Measurements from ENCODE around the gene RNF150.

RNF150 gene

DNA sequence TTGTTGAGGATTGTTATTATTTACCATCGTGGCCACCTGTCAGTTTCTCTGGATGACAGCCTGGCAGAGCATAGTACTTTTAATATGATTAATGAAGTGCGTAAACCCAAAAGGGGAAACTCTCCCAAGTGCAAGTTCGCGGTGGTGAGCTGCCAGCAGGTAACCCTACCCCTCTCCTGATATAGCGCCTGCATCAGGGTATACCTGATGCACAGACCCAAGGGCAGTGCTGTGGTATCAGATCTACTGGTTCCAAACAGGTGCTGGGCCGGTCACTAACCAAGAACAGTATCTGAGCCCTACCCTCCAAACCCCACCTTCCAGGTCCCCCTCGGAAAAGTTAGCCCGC lies 1.6 kb downstream of the RNF150 start:
- no peak for DNase-seq

DNA sequence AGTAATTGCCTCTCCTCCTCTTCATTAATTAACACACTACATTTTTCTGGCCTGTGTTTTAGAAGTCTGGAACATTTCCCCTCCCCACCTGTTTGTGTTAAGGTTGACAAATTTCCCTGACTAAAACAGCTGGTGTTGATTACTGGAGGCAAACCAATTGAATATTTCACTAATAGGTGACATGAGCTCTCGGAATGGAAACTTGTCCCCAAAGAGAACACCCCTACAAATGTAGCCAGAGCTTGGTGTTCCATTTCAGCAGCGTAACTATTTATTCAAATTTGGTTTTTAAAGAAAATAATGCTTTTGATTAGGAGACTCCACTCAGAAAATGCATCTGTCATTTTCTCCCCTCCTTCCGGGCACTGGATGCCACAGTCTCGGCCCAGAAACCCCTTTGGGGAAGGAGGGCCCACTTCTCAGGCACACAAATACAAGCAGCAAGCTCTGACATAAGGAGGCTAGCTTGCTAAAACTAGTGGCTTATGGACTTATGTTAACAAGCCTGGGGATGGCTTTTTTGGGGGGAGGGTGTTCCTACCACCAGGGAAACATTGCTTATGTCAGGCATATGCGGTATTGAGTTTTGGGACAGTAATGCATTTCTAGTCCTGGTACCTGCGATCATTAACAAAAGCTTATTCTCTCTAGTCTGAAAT lies 2.2 kb downstream of the RNF150 start:
- no peak for DNase-seq

DNA sequence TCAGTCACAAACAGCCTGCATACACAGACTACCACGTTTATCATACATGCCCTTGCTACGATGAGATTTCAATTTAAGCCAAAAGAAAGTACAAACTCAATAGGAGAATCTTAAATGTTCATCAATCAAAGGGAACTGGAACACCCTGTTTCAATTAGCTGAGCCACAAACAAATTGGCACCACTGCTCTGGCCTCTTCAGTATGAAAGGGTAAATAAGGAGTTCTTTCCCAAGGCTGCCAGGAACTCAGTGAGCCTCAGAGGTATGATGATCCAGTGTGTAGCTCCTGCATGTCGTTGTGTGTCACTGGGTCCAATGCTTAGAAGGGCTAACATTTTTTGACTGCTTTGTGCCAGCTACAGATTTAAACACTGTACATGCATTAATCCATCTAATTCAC lies 5.4 kb downstream of the RNF150 start:
- DNase-seq = no peak

DNA sequence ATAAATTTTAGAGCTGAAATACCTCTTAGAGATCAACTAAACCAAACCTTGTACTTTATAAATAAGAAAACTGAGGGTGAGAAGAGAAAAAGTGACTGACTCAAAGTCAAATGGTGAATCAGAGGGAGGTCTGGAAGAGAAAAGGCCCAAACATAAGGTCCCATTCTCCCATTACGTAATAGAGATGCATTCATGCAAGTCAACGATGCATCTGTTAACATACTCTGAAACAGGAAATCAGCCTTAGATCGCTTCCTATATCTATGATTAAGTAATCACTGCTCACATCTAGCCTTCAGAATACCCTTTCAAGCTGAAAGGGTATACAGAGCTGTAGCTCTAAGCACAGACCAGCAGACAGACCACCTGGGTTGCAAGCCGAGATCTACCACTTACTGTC lies 6.5 kb downstream of the RNF150 start:
- DNase-seq = peak; percentile 16

- DNase-seq = no peak
Observed at GRCh38 chr4:141124224-141124623, 9.0 kb downstream of the RNF150 start.

- no peak for DNase-seq
Observed at GRCh38 chr4:141121768-141122454, 11.4 kb downstream of the RNF150 start.

GRCh38 chr4:141121101-141121500 lies 12.2 kb downstream of the RNF150 start:
- no peak for DNase-seq

DNA sequence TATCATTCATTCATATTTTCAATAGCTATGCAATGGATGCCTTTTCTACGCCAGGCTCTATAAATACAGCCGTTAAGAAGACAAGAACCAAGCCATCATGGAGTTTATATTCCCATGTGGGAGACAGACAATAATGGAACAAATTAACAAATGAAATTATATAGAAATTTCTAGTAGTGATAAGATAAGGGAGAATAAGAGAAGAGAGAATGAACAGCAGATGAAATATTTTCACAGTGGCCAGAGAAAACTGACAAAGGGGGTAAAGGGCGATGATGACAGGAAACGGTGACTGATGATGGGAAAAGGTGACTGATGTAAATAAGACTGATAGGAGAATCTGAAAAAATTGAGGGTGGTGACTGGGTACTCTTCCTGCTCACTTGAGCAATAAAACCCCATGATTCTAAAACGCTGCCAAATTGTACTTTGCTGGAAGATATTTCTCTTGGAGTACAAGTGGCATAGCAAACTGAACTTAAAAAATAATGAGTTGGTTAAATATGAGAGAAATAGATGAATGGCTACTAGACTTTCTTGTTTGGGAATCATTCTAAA lies 13.2 kb downstream of the RNF150 start:
- no peak for DNase-seq

DNA sequence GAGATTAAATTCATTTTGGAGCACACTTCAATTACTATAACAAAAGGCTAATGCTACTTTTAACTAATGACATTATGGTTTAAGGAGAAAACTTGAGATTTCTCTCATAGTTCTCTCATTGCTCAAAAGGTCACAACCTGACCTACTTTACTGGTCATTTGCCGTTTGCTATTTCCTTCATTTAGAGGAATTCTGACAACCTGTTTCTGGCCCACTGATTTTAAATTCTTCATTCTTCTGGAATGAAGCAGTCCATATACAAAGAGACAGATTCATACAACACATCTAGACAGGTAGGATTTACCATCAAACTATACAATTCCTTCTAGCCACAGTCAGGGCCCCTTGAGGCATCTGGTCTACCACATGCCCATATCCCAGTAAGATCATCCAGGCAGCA lies 14.2 kb downstream of the RNF150 start:
- DNase-seq = no peak

- DNase-seq = no peak
Observed at GRCh38 chr4:141118381-141118780, 14.9 kb downstream of the RNF150 start.

GRCh38 chr4:141117935-141118334 lies 15.3 kb downstream of the RNF150 start:
- DNase-seq = no peak

DNA sequence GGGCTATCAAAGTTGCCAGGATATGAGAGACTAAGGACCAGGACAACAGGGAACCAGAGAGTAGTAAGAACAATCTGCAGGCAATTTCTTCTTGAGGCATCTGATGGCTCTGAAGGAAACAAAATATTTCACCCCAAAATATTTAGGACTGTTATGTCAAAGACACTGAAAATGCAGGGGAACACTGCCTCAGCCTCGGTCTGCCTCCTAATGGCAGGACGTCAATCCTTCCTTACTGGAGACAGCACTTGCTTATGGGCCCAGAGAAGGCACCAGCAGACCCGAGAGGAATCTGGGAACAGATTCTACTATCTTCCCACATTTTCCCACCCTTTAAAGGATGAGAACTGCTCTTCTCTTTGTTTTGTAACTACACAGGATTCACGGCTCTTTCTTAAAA lies 23.3 kb downstream of the RNF150 start:
- no peak for DNase-seq

DNA sequence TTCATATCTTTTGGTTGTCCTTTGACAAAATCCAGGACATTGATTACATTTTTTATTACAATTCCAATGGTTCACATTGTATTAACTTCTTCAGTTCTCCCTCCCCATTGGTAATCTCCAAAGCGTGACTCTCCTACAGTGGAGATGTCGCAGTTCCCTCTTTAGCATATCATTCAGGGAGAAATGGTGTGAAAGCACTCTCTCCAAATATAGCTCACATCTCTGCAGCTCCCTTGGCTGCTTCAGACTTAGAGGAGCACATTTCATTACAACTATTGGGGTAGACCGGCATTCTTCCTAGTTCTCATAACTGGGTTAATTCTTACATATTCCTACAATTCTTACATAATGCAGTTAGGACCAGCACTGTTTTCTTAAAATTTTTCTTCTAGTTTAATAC lies 25.3 kb downstream of the RNF150 start:
- DNase-seq = no peak

- DNase-seq = peak; percentile 80
Observed at GRCh38 chr4:141102367-141102766, 30.9 kb downstream of the RNF150 start.

- DNase-seq = no peak
Observed at GRCh38 chr4:141101511-141101910, 31.8 kb downstream of the RNF150 start.

- DNase-seq = peak; percentile 53
Observed at GRCh38 chr4:141099326-141099725, 33.9 kb downstream of the RNF150 start.

DNA sequence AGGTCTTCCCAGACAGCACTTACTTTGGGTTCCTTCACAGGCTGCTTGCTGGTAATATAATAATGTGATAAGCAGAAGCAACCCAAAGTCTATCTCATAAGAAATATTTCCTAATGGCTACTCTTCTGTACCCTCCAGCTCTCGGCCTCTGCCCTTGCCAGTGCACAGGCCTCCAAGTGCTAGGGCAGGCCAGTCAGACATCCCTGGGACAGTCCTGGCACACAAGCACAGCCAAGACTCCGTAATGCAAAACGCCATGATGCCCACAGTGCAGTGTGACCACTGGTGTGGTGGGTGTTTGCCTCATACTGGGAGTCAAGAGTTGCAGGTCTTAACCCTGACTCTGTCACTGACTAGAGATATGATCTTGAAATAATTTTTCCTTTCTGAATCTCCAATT lies 35.1 kb downstream of the RNF150 start:
- DNase-seq = no peak

DNA sequence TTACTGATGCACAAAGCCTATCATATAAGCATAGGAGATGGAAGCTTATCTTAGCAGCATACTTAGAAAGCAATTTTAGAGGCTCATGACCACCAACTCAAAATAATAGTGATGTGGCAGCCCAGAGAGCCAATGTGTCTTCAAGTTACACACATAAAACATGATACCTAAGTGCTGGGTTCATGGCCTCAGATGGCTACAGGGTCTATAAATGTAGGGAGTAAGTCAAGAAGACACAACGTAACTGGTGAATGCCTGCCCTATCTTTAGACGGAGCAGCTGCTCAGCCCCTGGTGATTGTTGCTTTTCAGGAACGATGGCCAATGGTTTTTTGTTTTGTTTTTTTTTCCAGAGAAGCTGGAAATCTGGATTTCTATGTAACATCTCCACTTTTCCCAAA lies 42.8 kb downstream of the RNF150 start:
- DNase-seq = no peak

- no peak for DNase-seq
Observed at GRCh38 chr4:141081921-141082395, 51.3 kb downstream of the RNF150 start.

DNA sequence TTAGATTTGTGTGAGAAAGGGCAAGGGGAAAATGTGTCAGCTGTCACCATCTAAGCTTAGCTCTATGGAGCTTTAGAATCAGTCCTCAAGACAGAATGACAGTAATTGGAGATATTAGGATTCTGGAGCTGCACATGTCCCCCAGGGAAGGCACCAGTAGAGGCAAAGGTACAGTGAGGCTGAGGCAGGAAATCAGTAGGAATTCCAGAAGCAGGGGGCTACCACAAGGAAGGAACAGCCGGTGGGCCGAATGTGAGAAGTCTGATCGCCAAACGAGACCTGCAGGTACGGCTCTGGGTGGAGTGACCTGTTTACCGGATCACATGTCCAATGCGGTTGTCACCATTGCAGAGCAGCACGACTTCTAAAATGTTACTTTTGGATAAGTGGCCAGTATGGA lies 52.6 kb downstream of the RNF150 start:
- DNase-seq = no peak

DNA sequence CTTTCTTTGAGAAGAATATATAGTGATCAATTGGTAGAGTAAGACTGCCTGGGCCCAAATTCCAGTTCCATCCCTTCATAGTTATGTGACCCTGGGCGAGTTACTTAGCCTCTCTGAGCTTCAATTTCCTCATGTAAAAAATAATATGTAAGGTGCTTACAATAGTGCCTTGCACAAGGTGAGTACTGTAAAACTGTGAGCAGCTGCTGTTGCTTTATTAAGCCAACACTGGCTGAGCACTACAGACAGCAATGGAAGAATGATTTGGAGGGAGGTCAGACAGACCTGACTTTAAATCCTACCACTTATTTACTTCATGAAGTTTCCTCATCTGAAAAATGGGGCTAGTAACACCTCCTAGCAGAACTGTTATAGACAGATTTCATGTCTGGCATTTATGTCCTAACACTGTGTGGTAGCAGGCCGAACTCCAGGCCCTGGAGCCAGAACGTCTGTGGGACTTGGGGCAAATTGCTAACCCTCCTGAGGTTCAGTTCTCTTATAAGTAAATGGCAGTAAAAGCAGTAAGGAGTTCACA lies 53.8 kb downstream of the RNF150 start:
- no peak for DNase-seq

- DNase-seq = no peak
Observed at GRCh38 chr4:141078871-141079270, 54.4 kb downstream of the RNF150 start.

- no peak for DNase-seq
Observed at GRCh38 chr4:141077611-141078225, 55.6 kb downstream of the RNF150 start.

DNA sequence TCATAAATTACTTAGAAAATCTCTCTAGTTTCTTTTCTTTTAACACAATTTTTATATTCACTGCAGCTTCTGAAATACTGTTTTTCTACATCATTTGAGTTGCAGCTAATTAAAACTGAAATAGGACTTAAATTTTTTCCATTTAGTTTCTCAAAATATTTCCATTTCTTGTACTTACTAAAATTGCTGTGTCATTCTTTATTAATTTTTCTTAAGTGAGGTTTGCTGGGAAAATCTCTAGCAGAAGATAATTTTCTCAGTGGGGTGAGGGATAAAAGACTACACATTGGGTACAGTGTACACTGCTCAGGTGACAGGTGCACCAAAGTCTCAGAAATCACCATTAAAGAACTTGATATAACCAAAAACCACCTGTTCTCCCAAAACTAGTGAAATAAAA lies 57.7 kb downstream of the RNF150 start:
- no peak for DNase-seq

Measured in EL (cell line).